ENCODE measurements around the gene REC114.
"Not testable (repeated sequence)": the region's sequence is repeated elsewhere in the genome, so short reads cannot be mapped to it uniquely, and the experiment has no call there.

DNA sequence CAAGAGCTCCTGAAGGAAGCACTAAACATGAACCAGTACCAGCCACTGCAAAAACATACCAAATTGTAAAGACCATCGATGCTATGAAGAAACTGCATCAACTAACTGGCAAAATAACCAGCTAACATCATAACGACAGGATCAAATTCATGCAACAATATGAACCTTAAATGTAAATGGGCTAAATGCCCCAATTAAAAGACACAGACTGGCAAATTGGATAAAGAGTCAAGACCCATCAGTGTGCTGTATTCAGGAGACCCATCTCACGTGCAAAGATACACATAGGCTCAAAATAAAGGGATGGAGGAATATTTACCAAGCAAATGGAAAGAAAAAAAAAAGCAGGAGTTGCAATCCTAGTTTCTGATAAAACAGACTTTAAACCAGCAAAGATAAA, 7.0 kb downstream of the REC114 start:
- TF ChIP-seq, protein P1, sequence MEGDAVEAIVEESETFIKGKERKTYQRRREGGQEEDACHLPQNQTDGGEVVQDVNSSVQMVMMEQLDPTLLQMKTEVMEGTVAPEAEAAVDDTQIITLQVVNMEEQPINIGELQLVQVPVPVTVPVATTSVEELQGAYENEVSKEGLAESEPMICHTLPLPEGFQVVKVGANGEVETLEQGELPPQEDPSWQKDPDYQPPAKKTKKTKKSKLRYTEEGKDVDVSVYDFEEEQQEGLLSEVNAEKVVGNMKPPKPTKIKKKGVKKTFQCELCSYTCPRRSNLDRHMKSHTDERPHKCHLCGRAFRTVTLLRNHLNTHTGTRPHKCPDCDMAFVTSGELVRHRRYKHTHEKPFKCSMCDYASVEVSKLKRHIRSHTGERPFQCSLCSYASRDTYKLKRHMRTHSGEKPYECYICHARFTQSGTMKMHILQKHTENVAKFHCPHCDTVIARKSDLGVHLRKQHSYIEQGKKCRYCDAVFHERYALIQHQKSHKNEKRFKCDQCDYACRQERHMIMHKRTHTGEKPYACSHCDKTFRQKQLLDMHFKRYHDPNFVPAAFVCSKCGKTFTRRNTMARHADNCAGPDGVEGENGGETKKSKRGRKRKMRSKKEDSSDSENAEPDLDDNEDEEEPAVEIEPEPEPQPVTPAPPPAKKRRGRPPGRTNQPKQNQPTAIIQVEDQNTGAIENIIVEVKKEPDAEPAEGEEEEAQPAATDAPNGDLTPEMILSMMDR (IDR thresholded peaks at IDR 0.05), result not testable (repeated sequence)
- not testable (repeated sequence) for TF ChIP-seq POLR2A (IDR thresholded peaks at IDR 0.05)

All from uterus (tissue), 2 donors.